NCI-H1436 (cell line): ENCODE measurements around the gene SMARCC1.

Experiments used
- DNase-seq: peaks from one replicate; lab custom pipeline; 2025; lab: John Stamatoyannopoulos, UW

Gene SMARCC1

DNA sequence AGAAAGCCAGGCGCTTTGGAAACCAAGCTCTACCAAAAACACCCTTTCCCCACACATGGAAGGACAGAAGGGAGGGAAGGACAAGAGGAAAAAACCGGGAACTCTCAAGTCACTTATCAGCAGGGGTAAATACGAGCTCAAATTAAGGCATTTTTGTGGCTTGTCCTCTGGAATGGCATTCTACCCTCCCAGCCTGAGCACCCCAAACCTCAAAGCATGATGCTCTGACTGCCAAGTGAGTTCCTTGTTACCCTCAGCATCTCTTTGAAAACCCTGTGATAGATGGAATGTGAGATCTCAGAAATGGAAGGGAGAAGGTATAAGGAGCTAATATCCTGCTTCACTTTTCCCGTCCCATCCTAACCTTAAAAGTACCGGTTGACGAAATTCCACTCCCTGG is 194.9 kb downstream of the SMARCC1 start:
- DNase-seq = no peak

DNA sequence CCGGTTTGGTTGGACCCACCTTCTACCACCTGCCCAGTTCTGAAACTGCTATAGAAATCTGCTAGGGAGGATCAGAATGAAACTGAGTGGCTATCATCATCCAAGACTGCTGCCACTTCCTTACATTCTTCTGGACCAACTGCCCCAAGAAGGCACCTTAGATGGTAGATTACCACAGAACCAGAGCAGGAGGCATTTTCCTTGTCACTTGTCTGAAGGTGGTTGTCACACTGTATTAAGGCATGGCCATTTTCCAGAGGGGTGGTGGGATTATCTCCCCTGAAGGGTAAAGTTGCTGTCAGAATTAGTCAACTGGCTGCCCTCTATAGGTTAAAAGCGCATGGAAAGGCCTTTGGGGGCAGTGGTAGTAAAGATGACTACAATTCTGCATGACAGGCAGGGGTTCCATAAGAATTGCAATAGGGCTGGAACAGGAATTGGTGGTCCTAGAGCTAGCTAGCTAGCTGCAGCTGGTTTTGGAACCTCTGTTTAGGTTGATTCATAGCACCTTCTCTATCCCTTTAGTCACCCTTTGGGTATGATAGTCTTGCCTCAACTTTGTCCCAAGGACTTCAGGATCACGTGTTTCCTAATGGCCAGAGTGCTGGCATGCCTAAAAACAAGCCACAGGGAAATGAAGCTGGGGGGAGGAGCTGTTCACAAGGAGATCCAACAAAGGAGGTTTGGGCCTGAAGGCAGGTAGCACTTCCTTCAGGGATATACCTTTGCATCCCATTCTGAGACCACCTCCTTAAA is 198.2 kb downstream of the SMARCC1 start:
- no peak for DNase-seq

DNA sequence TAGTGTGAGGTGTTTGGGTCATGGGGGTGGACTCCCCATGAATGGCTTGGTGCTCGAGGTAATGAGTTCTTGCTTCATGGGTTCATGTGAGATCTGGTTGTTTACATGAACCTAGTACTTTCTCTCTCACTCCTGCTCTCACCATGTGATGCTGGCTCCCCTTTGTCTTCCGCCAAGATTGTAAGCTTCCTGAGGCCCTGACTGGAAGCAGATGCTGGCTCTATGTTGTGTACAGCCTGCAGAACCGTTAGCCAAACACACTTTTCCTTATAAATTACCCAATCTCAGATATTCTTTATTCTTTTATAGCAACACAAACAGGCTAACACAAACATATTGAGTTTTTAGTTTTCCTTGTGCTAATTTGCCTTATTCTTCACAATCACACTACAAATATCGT is 199.9 kb downstream of the SMARCC1 start:
- no peak for DNase-seq

DNA sequence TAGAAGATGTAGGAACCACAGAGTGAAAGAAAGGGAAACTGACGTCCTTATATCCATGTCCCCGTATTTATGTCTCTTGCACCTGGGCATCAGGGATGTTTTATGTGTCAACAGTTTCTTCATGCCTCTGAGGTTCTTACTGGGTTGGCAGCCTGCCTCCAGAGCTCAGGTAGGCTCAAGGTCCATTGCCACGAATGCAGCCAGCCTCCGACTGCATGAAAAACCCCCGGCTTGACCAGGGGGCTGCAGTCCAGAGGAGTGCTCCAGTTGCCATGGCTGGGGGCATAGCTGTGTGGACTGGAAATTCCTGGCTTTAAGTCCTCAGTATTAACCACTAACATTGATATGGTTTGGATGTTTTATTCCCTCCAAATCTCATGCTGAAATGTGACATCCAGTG is 200.3 kb downstream of the SMARCC1 start:
- no peak for DNase-seq

DNA sequence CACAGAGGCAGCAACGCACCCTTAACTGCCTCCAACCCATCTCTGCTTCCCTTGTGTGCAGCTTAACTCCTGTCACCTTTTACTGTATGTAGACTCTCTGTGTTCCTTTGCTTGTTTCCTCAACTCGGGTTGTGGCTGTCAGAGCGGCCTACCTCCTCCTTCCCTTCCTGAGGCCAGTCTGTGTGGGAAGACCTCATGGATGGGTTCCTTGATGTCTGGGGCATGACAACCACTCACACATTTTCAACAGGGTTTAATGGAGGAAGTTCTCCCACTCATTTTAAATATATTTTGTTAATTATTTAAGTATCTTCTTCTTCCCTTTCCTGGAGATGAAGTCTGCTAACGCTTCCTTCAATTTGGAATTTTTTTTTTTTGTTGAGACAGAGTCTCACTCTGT is 201.2 kb downstream of the SMARCC1 start:
- DNase-seq = no peak

DNA sequence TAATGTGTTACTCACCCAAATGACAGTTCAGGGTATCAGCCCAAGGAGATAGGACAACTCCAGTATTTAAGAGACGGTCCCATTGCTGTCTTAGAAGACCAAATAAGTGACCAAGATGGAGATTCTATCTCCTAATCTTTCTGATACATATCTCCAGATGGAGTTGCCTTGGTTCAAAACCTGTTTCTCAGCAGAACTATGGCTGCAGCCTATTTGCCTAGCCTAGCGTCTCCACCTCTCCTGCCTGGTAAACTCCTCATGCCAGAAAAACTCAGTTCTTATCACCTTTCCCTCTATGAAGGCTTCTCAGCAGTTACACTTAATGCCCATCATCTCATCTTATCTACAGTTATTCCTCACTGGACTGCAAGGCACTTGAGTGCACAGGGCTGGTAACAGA is 201.8 kb downstream of the SMARCC1 start:
- DNase-seq = no peak

DNA sequence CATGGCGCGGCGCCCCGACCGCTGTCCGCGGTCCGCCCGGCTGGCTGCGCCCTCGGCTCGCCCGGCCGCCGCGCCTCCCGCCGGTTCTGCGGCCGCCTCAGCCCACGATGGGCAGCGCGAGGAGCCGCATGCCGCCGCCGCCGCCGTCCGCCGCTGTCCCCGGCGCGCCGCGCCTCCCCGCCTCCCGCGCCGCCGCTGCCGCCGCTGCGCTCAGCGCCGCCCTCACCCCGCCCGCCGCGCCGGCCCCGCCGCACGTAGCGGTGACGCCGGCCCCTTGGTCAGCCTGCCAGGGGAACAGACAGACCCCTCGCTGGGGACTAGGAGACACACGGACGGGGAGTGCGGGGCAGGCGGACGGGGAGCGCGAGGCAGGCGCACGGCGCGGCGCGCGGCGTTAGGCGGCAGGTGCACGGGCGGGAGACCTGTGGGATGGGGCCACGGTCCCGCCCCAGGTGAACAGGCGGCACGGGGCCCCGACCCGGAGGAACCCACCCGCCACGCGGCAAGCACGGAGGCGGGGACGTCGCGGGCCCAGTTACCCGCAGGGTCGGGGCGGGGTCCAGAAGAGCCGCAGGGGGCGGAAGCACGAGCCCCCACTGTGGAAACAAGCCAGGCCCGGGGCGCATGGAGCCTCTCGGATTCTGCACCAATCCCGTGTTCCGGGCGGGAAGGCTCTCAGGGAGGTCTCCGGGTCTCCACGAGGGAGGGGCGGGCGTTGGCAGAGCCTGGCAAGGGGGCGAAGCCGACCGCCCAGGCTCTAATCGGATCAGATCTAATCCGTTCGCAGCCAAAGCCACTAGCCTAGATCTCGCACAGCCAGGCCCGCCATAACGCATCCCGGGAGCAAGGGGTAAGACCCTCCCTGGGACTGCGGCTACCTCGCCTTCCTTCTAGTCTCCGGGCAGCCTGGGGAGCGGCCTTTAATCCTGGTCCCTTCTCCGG is 202.7 kb downstream of the SMARCC1 start, which contains the start of gene CSPG5:
TSS of gene CSPG5 (minus strand) at position 175 of the 942 bp plus-strand sequence. CDS start at position 3, 172 bp downstream.
- no peak for DNase-seq

DNA sequence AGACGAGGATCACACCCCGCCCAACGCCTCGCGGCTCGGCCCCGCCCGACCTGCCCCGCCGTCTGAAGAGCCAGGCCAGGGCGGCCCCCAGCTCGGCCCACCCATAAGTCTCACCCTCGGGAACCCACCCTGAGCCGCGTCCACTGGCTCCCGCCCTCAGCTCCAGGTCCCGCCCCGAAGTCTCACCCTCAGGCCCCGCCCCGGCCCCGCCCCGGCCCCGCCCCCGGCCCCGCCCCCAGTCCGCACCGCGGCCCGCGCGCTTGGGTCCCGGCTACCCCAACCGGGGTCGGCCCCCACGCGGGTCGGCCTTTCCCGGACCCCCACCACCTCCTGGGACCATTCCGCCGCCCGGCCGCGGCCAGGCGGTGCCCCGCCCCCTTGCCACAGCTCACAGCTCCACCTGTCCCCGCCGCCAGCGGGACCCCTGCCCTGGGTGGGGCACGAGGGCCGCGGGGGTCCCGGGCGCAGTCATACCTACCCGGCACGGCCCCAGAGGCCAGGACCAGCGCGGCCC is 203.5 kb downstream of the SMARCC1 start:
- DNase-seq = no peak

DNA sequence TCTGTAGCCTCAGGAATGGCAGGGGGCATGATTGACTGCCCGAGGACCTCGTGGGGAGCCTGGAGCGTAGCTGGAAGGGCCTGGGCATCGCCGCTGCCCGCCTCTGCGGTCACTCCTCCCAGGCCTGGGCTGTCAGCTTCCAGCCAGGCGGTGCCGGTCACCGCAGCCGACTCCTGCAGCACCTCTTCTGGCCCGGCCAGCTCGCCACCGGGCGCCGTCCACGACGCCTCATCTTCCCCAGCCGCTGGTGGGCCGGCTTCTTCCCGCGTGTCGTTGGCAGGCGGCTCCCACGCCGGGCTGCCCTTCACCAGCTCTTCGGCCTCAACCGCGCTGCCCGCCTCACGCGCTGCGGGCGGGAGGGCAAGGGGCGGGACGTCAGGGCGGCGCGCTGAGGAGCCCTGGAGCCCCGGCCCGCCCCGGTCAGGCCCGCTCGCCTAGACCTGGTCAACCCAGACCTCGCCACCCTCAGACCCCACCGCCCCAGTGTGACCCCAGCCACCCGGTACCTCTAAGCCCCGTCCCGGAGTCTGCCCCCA is 204.0 kb downstream of the SMARCC1 start:
- no peak for DNase-seq

DNA sequence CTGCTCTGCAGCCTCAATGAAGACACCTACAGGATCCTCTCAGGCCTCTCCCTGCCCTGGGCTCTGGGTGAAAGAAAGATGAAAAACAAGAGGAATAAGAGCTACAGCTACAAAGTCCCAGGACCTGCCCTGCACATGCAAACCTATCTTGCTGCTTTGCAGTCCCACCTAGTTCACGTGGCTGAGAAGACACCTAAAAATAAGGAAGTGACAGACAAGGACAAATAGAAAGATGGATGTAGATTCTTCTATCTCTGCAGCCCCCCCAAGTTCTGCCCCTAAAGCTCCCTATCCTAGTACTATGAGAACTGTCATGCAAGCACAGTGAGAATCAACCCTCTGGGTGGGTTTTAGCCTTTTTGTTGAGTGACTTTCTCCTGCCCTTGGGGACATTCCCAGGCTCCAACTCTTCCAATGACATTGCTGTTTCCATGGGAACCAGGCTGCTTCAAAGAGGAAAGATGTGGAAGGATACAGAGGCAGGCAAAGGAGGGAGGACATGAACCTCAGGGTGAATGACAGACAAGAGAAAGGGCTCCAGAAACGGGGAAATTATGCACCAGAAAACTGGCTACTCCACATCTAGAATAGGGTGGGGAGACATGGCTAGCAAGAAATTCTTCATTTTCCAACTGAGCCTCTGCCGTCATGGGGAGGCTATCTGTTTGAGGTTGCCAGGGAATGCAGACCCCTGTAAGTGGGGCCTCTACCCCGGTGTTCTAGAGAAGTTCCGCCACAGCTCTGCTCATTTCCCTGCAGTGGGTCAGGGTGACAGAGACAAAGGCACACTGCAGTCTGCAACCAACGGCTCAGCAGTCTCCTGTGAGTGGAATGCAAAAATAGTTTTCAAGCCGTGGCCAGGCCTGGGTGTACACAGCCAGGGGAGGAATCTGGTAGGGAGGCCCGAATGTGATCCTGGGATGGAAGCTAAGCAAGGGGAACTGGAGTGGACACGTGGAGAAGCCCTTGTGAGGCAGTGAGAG is 208.2 kb downstream of the SMARCC1 start:
- DNase-seq = no peak

DNA sequence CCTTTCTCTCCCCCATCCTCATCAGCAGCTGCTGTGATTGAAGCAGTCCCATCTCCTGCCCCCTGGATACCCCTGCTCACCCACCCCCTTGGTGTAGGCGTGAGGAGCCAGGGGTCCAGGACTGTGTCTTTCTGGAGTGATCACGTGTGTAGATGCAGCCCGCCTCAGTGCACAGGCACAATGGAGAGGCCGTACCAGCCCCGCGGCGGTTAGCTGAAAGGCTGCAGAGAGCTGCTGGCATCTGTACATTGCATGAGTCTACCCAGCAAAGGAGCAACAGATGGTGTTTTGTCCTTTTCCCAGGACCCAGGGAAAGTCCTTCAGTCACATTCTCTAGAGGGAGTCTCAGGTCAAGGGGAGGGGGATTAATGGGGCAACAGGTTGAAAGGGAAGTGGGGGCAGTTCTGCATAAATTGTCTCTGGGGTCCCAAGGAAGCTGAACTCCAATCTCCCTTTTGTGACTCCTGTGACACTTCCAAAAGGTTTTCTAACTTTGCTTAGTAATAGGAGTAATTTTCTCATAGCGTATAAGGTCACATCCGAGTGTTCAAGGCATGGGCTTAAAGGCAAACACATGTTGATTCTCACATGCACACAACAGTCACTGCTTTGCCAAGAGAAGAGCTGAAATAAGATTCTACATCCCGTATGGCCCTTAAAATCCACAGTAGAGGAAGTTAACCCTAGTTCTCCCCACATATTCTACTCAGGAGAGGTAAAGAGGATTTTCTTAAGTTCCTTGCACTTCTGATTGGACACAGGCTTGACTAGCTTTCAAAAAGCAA is 210.1 kb downstream of the SMARCC1 start:
- no peak for DNase-seq

DNA sequence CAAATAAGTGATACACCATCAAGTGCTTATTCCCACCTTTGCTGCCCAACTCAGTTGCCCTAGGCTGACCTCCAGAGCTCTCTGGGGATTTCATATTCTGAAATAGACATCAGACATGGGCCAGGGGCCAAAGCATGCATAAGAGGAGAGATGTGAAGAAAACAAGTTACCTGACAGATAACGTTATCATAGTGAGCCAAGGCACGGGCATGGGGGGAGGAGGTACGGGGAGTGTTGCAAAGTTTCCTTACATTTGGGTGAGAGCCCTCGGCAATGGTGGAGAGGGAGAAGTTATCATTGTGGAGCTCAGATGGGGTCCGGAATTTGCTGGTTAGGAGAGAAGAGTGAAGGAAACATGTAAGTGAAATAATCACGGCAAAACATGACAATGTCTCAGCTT is 212.8 kb downstream of the SMARCC1 start:
- no peak for DNase-seq

DNA sequence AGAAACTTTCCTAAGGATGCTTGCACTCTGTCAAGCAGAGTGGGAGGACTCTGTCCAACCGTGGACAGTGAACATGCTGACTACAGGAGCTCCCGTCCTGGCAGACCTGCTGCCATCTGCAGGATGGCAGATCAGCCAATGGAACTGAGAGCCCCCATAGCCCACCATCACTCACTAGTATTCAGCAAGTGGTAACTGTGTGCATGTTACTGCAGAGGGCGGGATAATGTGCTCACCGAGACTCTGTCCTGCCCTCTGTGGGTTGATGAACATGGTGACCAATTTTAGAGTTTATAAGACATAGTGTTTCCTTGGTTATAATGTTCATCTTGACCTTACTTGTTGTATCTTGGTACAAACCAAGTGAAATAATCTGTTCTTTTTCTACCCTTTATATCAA is 214.5 kb downstream of the SMARCC1 start:
- DNase-seq = no peak

DNA sequence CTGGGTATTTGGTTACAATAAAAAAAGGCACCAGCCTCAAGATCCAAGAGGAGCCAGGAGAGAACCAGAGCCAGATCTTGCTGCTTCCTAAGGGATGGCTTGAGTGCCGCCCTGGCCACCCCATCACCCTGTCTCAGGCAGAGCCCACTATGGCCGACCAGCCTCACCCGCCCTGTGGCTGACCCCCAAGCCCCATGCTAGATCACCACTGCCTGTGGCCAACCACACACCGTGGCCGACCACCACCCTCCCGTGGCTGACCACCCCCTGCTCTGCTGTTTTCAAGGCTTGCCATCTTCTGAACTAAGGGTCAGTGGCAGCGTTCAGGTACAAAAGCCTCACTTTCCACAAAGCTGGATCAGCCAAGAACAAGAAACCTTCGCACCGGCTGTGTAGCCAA is 215.0 kb downstream of the SMARCC1 start:
- DNase-seq = no peak

DNA sequence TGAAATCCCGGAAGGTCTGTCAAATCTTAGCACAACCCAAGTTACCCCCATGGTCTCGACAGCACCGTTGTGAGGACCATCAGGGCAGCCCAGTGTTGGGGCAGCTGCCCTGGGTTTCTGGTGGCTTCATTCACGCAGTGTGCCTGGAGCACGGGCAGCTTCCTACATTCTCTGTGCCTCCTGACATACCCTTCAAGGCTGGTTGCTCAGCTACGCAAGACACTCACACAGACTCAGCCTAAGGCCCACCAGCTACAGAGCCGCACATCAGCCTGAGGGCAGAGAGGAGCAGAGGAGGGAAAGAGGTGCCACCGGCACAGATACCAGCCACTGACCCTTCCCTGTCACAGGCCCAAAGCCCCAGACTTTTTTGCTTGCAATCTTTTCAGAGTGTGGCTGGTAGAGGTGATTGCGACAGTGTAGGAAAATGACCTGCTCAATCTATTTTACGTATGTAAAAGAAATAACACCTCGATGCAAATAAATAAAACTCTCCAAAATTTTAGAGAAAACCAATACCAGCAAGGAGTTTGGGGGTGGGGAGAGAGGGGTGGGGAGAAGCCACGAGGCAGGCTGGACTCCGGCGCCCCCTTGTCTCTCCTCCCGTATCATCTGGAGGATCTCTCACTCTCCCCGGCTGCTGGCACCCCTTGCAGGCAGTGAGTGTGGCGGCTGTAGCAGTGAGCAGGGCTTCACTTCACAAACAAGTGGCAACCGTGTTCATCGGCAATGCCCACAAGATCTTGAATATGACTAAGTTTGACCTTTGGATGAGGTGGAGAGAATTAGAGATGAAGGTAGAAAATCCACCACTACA is 215.8 kb downstream of the SMARCC1 start:
- no peak for DNase-seq

DNA sequence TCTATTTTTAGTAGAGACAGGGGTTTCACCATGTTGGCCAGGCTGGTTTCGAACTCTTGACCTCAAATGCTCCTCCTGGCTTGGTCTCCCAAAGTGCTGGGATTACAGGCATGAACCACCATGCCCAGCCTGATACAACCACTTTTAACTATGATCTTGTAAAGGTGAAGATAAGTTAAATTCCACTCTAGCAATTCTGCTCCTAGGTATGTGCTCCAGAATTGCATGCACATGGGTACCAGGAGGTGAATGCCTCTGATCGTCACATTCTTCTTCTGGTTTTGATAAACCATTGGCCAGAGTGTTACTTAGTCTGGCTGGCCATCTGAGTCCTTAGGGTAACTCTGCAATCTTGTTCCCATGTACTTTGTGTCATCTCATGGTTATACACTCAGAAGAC is 225.3 kb downstream of the SMARCC1 start:
- no peak for DNase-seq

DNA sequence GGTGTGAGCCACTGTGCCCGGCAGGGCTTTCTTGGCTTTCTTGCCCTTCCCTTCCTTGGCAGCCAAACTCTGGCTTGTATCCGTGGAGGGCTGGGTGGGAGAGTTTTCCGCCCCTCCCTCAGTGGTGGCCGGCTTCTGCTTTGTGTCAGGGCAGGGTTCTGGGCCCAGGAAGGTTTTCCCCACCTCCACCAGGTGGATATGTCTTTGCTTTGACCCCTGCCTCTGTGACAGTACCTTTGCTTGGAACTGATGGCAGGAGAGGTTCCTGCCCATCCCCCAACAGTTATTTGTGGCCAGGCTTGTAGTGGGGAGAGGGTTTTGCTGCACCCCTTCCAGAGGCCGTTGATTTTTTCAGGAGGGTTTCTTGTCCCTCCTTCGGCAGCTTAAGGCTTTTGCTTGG is 227.4 kb downstream of the SMARCC1 start:
- DNase-seq = no peak

DNA sequence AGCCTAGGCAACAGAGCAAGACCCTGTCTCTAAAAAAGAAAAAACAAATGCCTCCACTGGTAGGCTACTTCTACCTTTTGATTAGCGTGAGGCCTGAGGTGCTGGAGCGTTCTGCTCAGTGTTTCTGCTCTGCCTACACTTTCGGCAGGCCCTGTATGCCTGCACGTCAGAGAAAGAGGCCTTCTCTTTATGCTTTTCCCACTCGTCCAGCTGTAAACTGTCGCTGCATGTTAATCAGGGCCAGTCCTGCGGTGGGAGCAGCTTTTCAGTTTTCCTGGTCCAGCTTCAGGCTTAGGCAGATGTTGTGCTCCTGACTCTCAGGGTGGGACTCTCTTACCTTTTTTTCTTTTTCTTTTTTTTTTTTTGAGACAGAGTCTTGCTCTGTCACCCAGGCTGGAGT is 228.3 kb downstream of the SMARCC1 start:
- no peak for DNase-seq

DNA sequence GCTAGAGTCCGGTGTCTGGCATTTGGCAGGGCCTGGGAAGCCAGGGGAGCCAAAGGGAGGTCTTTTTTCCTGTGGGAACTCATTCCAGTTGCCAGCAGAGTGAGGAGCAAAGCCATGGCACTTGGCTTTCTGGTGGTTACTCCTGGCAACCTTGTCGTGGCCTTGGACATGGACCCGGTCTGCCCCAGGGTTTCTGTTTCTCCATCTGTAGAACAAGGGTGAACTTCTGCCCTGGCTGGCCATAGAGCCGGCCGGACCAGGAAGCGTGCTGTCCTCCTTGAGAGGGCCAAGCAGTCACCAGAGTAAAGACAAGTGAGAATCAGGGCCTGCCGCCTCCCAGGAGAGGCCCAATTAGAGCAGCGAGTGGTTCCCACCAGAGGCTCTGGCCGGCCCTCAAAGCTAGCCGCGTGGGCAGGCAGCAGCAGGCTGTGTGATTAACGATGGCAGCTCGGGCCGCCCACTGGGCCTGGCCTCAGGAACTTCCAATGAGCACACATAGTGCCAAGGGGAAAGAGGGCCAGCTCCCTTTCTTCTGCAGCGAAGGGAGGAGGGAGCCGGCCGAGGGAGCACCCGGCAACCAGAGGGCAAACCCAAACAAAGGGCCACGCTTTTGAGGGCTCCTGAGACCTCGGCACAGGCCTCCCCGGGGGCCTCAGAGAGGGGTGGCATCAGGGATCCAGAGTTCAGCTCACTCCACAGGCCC is 239.1 kb downstream of the SMARCC1 start:
- no peak for DNase-seq
